HK-2 (cell line): Measurements from ENCODE around the gene ASCL1.

ENCODE experiments used
- DNase-seq: peaks from one replicate; pipeline ENCODE4 v3.0.0-alpha.2; 2018; ENCODE audit not compliant: unreplicated experiment

Gene ASCL1

GRCh38 chr12:102977945-102978706, 20.7 kb downstream of the ASCL1 start:
- DNase-seq, result no peak

DNA sequence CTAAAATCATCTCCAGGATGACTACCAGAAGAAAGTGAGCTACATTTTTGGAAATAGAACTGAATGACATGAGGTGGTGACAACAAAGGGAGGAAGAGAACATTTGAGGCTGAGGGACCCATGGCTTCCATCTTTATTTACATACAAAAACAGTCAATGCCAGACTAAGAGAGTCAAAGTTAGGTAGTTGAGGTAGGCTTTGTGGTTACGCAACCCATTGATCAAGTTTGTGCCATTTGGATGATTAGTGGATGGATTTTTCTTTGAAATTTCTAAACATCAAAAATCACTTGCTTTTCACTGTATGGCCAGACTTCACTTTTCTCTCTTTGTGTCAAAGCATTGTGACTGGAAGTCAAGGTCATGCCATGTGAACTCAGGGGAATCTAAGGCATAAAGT, 22.9 kb downstream of the ASCL1 start:
- DNase-seq, result no peak

DNA sequence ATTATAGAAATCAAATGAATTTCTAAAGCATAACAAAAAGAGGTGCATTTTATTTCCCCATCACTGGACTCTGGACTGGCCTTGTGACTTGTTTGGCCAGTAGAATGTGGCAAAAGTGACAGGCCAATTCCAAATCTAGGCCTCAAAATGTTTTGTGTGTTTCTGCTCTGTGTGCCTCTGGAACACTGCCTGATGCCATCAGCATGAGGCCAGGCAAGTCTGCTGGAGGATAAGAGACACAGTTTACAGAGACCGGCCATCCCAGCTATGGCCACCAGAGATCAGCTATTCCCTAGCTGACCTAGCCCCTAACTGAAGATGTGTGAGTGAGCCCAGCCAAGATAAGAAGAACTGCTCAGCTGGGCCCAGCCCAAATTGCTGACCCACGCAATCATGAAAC, 32.9 kb downstream of the ASCL1 start:
- DNase-seq, result no peak

GRCh38 chr12:102992297-102992696, 34.8 kb downstream of the ASCL1 start:
- DNase-seq, result no peak

DNA sequence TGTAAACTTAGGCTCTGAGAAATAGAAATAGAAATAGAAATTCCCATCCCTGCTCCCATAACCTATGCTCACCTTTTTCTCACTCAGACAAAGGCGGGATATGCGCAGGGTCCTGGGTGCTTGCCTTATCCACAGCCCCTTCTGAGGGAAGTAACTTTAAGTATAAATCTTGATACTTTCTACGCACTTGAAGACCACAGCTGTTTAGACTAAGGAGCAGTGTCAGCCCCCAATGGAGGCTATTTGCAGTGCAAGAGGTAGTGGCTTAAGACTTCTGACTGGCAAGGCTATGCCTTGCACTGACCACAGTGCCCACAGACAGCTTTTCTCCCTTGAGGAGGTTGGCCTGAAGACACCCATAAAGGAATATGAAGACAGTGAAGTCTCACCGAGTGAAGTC, 35.2 kb downstream of the ASCL1 start:
- no peak for DNase-seq

GRCh38 chr12:102993537-102993936, 36.1 kb downstream of the ASCL1 start:
- no peak for DNase-seq

- no peak for DNase-seq
Observed at GRCh38 chr12:102995372-102995771, 37.9 kb downstream of the ASCL1 start.
